ENCODE measurements around the gene FAM110A. TPM values are rescaled to one million over a fixed set of nuclear protein-coding genes. Genes with fewer than 3 reads are reported as not detected.

FAM110A gene
- total and polyA plus RNA-seq, 9 of the 15 experiments (the other 6 are each of a cell fraction or from before 2014, with no cell fraction given), result 0.73 to 15.5 (median 3.6) TPM

DNA sequence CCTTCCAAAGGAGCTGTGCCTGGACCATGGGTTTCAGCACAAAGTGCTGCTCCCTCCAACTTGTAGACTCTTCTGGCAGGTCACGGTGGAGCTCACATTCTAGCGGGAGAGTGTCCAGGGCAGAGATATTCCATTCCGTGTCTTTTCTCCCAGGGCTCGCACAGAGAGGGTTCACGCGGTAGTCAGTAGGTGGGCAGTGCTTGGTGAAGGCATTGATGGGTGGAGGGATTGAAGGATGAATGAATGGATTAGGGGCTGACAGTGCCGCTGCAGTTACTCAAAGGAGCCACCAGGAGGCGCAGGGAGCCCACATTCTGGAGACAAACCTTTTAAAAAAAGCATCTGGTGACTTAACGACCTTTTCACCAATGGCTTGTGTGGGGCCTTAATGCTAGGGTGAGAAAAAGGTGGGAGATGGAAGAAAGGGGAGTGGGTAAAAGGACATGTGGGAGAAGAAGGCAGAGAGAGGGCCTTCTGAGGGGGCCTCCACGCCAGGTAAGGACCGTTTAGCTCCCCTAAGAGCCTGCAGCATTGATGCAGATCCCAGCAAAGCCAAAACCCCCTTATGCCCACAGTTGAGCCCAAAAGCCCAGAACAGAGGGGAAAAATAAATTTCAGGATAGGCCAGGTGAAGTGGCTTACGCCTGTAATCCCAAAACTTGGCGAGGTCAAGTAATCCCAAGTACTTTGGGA is 17.5 kb upstream of the FAM110A start (continued):
- peak; percentile 97 for TF ChIP-seq SMC3 (conservative IDR thresholded peaks at IDR 0.05; ENCODE audit: insufficient read depth, low read depth, low read length)
- no peak for TF ChIP-seq SMAD2 (IDR thresholded peaks at IDR 0.05; ENCODE audit: low read depth, low read length)
- peak; percentile 15; the same call in 1 of the 2 replicates for TF ChIP-seq JUND (IDR thresholded peaks at IDR 0.05; ENCODE audit: borderline replicate concordance, low read depth, low read length)
- no peak for TF ChIP-seq JUND (tag; IDR thresholded peaks at IDR 0.05; ENCODE audit: borderline replicate concordance, low read depth, low read length)
- peak; percentile 99 for TF ChIP-seq STAG1 (CRISPR knock-in tag; IDR thresholded peaks at IDR 0.05; ENCODE audit: borderline replicate concordance)
- TF ChIP-seq, protein P1, sequence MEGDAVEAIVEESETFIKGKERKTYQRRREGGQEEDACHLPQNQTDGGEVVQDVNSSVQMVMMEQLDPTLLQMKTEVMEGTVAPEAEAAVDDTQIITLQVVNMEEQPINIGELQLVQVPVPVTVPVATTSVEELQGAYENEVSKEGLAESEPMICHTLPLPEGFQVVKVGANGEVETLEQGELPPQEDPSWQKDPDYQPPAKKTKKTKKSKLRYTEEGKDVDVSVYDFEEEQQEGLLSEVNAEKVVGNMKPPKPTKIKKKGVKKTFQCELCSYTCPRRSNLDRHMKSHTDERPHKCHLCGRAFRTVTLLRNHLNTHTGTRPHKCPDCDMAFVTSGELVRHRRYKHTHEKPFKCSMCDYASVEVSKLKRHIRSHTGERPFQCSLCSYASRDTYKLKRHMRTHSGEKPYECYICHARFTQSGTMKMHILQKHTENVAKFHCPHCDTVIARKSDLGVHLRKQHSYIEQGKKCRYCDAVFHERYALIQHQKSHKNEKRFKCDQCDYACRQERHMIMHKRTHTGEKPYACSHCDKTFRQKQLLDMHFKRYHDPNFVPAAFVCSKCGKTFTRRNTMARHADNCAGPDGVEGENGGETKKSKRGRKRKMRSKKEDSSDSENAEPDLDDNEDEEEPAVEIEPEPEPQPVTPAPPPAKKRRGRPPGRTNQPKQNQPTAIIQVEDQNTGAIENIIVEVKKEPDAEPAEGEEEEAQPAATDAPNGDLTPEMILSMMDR (IDR thresholded peaks at IDR 0.05 in 2 of 3, conservative IDR thresholded peaks at IDR 0.05 in 1 of 3; ENCODE audit: insufficient read depth in 2 of 3, low read depth in 1 of 3, low read length in 3 of 3), result peak; percentile 82 to 91 (median 90)
- TF ChIP-seq MTA2 (IDR thresholded peaks at IDR 0.05; ENCODE audit: low read depth), result no peak
- TF ChIP-seq, protein P2, sequence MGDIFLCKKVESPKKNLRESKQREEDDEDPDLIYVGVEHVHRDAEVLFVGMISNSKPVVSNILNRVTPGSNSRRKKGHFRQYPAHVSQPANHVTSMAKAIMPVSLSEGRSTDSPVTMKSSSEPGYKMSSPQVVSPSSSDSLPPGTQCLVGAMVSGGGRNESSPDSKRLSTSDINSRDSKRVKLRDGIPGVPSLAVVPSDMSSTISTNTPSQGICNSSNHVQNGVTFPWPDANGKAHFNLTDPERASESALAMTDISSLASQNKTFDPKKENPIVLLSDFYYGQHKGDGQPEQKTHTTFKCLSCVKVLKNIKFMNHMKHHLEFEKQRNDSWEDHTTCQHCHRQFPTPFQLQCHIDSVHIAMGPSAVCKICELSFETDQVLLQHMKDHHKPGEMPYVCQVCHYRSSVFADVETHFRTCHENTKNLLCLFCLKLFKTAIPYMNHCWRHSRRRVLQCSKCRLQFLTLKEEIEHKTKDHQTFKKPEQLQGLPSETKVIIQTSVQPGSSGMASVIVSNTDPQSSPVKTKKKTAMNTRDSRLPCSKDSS (IDR thresholded peaks at IDR 0.05; ENCODE audit: low read depth, partially characterized antibody), result no peak
- TF ChIP-seq CC2D1A (IDR thresholded peaks at IDR 0.05), result peak; percentile 78
- 0 out of 2 replicates have a peak, but pooled peaks have one; percentile 11 for TF ChIP-seq BHLHE40 (IDR thresholded peaks at IDR 0.05; ENCODE audit: low read length)
- no peak for TF ChIP-seq RHOXF2B (CRISPR knock-in tag; conservative IDR thresholded peaks at IDR 0.05)
- no peak for TF ChIP-seq ATF1 (CRISPR knock-in tag; IDR thresholded peaks at IDR 0.05)
- TF ChIP-seq ATF1 (tag; IDR thresholded peaks at IDR 0.05), result 0 out of 2 replicates have a peak, but pooled peaks have one; percentile 20
- peak; percentile 90 to 93 for TF ChIP-seq RAD21 (CRISPR knock-in tag; conservative IDR thresholded peaks at IDR 0.05 in 1 of 2, IDR thresholded peaks at IDR 0.05 in 1 of 2)
- TF ChIP-seq BMI1 (IDR thresholded peaks at IDR 0.05; ENCODE audit: low read length), result no peak
- no peak for TF ChIP-seq AFF4 (CRISPR knock-in tag; IDR thresholded peaks at IDR 0.05)
- TF ChIP-seq HNRNPLL (IDR thresholded peaks at IDR 0.05; ENCODE audit: low read depth, low read length, poor library complexity, severe bottlenecking), result no peak
- TF ChIP-seq CAMTA2 (CRISPR knock-in tag; conservative IDR thresholded peaks at IDR 0.05), result no peak
- 0 out of 2 replicates have a peak, but pooled peaks have one; percentile 48 for TF ChIP-seq FOXM1 (IDR thresholded peaks at IDR 0.05; ENCODE audit: low read depth)
- no peak for TF ChIP-seq FOXM1 (CRISPR knock-in tag; IDR thresholded peaks at IDR 0.05; ENCODE audit: low read depth)
- peak; percentile 25; the same call in 1 of the 2 replicates for TF ChIP-seq TOE1 (IDR thresholded peaks at IDR 0.05; ENCODE audit: borderline replicate concordance)
- TF ChIP-seq TOE1 (CRISPR knock-in tag; IDR thresholded peaks at IDR 0.05; ENCODE audit: borderline replicate concordance, low read depth), result no peak
